Panc1 (cell line): Measurements from ENCODE around the gene ANO2. TPM values are rescaled to one million over a fixed set of nuclear protein-coding genes. Genes with fewer than 3 reads are reported as not detected.

Experiments
- ATAC-seq: fragments of 200-7000 bp; cut with Tn5 transposase; 2 replicates; pipeline ENCODE4 v1.9.1; 2020; ENCODE audit warnings: mild to moderate bottlenecking, moderate library complexity
- BruUV-seq: library from RNA; stranded (reverse); fragments of 400-500 nt; replicated peaks from 2 replicates; lab custom pipeline; 2021; lab: Mats Ljungman, UMichigan
- CTCF ChIA-PET: fragments of 300-600 bp; sonication (Branson Sonifier 250); formaldehyde crosslinking; loops from one replicate; lab custom pipeline; 2022; ENCODE audit warnings: antibody characterized with exemption; lab: Charles Lee
- POLR2A ChIA-PET: fragments of 300-600 bp; sonication (Branson Sonifier 250); formaldehyde crosslinking; loops from one replicate; lab custom pipeline; 2022; ENCODE audit warnings: antibody characterized with exemption; lab: Charles Lee
- DNase-seq: peaks from one replicate; pipeline ENCODE4 v3.0.0-alpha.2; 2010; ENCODE audit warnings: low read depth, low spot score
- H3K27ac ChIP-seq: 2 replicates; pipeline ENCODE4 v1.5.1; 2011; ENCODE audit warnings: mild to moderate bottlenecking, low read length, inconsistent platforms
- H3K27me3 ChIP-seq: fragments of 200-500 bp; sonication (Bioruptor generic); 2 replicates; pipeline ENCODE4 v1.6.0; 2014; ENCODE audit warnings: low read length, inconsistent platforms; ENCODE audit not compliant: control insufficient read depth, insufficient read depth
- H3K36me3 ChIP-seq: fragments of 200-500 bp; sonication (Bioruptor generic); 2 replicates; pipeline ENCODE4 v1.5.1; 2014; ENCODE audit warnings: inconsistent platforms, mild to moderate bottlenecking, low read length, moderate library complexity; ENCODE audit not compliant: control insufficient read depth, insufficient read depth
- H3K4me1 ChIP-seq: 2 replicates; pipeline ENCODE4 v1.5.1; 2011; ENCODE audit warnings: inconsistent platforms, mild to moderate bottlenecking, low read length, moderate library complexity; ENCODE audit not compliant: control insufficient read depth, insufficient read depth
- H3K4me3 ChIP-seq, 2 experiments: 2 replicates each; pipeline ENCODE4 v1.5.1; 2011 to 2012; ENCODE audit warnings: low read depth in 2 of 2, low read length in 2 of 2, mild to moderate bottlenecking in 2 of 2, inconsistent platforms in 1 of 2, moderate library complexity in 1 of 2
- H3K9me3 ChIP-seq: fragments of 200-500 bp; sonication (Bioruptor generic); 2 replicates; pipeline ENCODE4 v1.5.1; 2014; ENCODE audit warnings: low read depth, mild to moderate bottlenecking, inconsistent platforms, low read length, moderate library complexity; ENCODE audit not compliant: control insufficient read depth, insufficient read depth
- CTCF ChIP-seq: fragments of 450-650 bp; IDR thresholded peaks from 2 replicates; pipeline ENCODE4 v1.5.1; 2017; ENCODE audit warnings: mild to moderate bottlenecking
- POLR2AphosphoS5 ChIP-seq: IDR thresholded peaks from 2 replicates; pipeline ENCODE4 v1.6.1; 2012; ENCODE audit warnings: mild to moderate bottlenecking, low read depth, low read length, moderate library complexity
- REST ChIP-seq, 2 experiments: IDR thresholded peaks; 2 replicates each; pipeline ENCODE4 v1.6.1; 2011 to 2012; ENCODE audit warnings: low read depth in 2 of 2, control low read depth in 1 of 2, low read length in 1 of 2, mild to moderate bottlenecking in 1 of 2, moderate library complexity in 1 of 2; ENCODE audit not compliant: insufficient read depth in 1 of 2
- SIN3A ChIP-seq: IDR thresholded peaks from 2 replicates; pipeline ENCODE4 v1.6.1; 2012; ENCODE audit warnings: low read depth, mild to moderate bottlenecking, low read length, moderate library complexity, borderline replicate concordance; ENCODE audit not compliant: insufficient read depth
- TCF7L2 ChIP-seq: IDR thresholded peaks from 2 replicates; pipeline ENCODE4 v1.6.1; 2011; ENCODE audit warnings: mild to moderate bottlenecking, low read depth, low read length, inconsistent platforms
- in situ Hi-C: cut with HindIII; loops from 2 replicates; pipeline ENCODE4 v1.10.0; 2016; ENCODE audit warnings: low sequenced_read_pairs, low pct_unique_long_range_greater_than_20kb
- intact Hi-C: fragments of 100-400 bp; cut with micrococcal nuclease; formaldehyde crosslinking; loops from one replicate; pipeline ENCODE4 v1.10.0; 2022; ENCODE audit not compliant: unreplicated experiment
- total RNA-seq: library from RNA; stranded (reverse); gene quantifications from one replicate; pipeline ENCODE4 v1.2.1, GENCODE V29; 2021; ENCODE audit not compliant: unreplicated experiment

ANO2 gene
- total RNA-seq, 1 experiment from 2014 or later = not detected

GRCh38 chr12:5636907-5637306 lies 308.2 kb downstream of the ANO2 start:
- ChIA-PET CTCF (no interaction called here), POLR2A (no interaction called here)
- no peak for TF ChIP-seq REST (IDR thresholded peaks at IDR 0.05; ENCODE audit: insufficient read depth in 1 of 2, low read depth in 2 of 2, low read length in 1 of 2)
- TF ChIP-seq TCF7L2 = no peak
- no peak for TF ChIP-seq CTCF
- TF ChIP-seq POLR2AphosphoS5 = no peak
- TF ChIP-seq SIN3A = no peak
- intact Hi-C loops = no loop called here
- Histone ChIP-seq H3K9me3 (no peaks in the 10 kb centered on the region), H3K27me3 (peaks cover 2% of the 10 kb centered on the region; the same call in 1 of the 2 replicates), H3K4me1 (no peaks in the 10 kb centered on the region), H3K36me3 (no peaks in the 10 kb centered on the region), H3K4me3 (no peak overlapping the region), H3K27ac (no peak overlapping the region)
- ATAC-seq = no peak
- in situ Hi-C loops = no loop called here
- BruUV-seq = no TSS peak
- DNase-seq = no peak

GRCh38 chr12:5633106-5633505 lies 312.0 kb downstream of the ANO2 start:
- no peak for ATAC-seq
- in situ Hi-C loops (no loop called here), intact Hi-C loops (no loop called here)
- Histone ChIP-seq H3K9me3 (no peaks in the 10 kb centered on the region), H3K27ac (no peak overlapping the region), H3K4me1 (no peaks in the 10 kb centered on the region), H3K36me3 (no peaks in the 10 kb centered on the region), H3K27me3 (peaks cover 2% of the 10 kb centered on the region; the same call in 1 of the 2 replicates), H3K4me3 (no peak overlapping the region)
- TF ChIP-seq TCF7L2 = no peak
- TF ChIP-seq CTCF = no peak
- no peak for TF ChIP-seq POLR2AphosphoS5
- TF ChIP-seq SIN3A = no peak
- TF ChIP-seq REST (IDR thresholded peaks at IDR 0.05; ENCODE audit: insufficient read depth in 1 of 2, low read depth in 2 of 2, low read length in 1 of 2) = no peak
- no TSS peak for BruUV-seq
- CTCF ChIA-PET = no interaction called here
- POLR2A ChIA-PET = no interaction called here
- DNase-seq = no peak
